GM12878 (cell line): ENCODE measurements around the gene FAM89B. TPM values are rescaled to one million over a fixed set of nuclear protein-coding genes. Genes with fewer than 3 reads are reported as not detected.

ENCODE experiments used
- BACH1 ChIP-seq: fragments of 450-650 bp; IDR thresholded peaks from 2 replicates; pipeline ENCODE4 v1.6.1; 2017; ENCODE audit warnings: mild to moderate bottlenecking, borderline replicate concordance
- BHLHE40 ChIP-seq, 2 experiments: fragments of 450-650 bp in 1 of 2; IDR thresholded peaks; 2 replicates each; pipeline ENCODE4 v1.6.1; 2011 to 2017; ENCODE audit warnings: low read depth in 2 of 2, borderline replicate concordance in 1 of 2, improper control_type of control experiment in 1 of 2, low read length in 1 of 2, mild to moderate bottlenecking in 1 of 2
- CHD4 ChIP-seq: fragments of 200-600 bp; sonication (generic); IDR thresholded peaks from 2 replicates; pipeline ENCODE4 v1.6.1; 2016; ENCODE audit warnings: mild to moderate bottlenecking
- CTCF ChIP-seq, 3 experiments: IDR thresholded peaks in 2 of 3; conservative IDR thresholded peaks in 1 of 3; 2 replicates each; pipeline ENCODE4 v1.5.1; 2011; ENCODE audit warnings: low read depth in 3 of 3, low read length in 3 of 3, mild to moderate bottlenecking in 3 of 3, control low read depth in 2 of 3, moderate library complexity in 2 of 3, inconsistent platforms in 1 of 3, mixed read lengths in 1 of 3; ENCODE audit not compliant: control insufficient read depth in 2 of 3, insufficient read depth in 1 of 3; ENCODE audit errors: extremely low read depth in 1 of 3
- HDAC2 ChIP-seq: fragments of 200-600 bp; sonication (generic); IDR thresholded peaks from 2 replicates; pipeline ENCODE4 v1.6.1; 2017
- HDGF ChIP-seq: fragments of 450-650 bp; IDR thresholded peaks from 2 replicates; pipeline ENCODE4 v1.6.1; 2016; ENCODE audit warnings: antibody characterized with exemption
- HSF1 ChIP-seq: fragments of 150-350 bp; IDR thresholded peaks from 2 replicates; pipeline ENCODE4 v1.6.1; 2014; ENCODE audit warnings: mild to moderate bottlenecking, low read depth, low read length
- MTA2 ChIP-seq: fragments of 450-650 bp; IDR thresholded peaks from 2 replicates; pipeline ENCODE4 v1.6.1; 2016; ENCODE audit warnings: low read depth, mild to moderate bottlenecking, moderate library complexity
- NBN ChIP-seq: fragments of 450-650 bp; IDR thresholded peaks from 2 replicates; pipeline ENCODE4 v1.6.1; 2016
- POLR2AphosphoS2 ChIP-seq: IDR thresholded peaks from 2 replicates; pipeline ENCODE4 v1.6.1; 2011; ENCODE audit warnings: low read depth, mild to moderate bottlenecking, low read length, improper control_type of control experiment, moderate library complexity
- POU2F2 ChIP-seq: IDR thresholded peaks from 3 replicates; pipeline ENCODE4 v1.6.1; 2011; ENCODE audit warnings: low read depth, mild to moderate bottlenecking, low read length, borderline replicate concordance
- RB1 ChIP-seq: fragments of 450-650 bp; formaldehyde crosslinking; IDR thresholded peaks from 2 replicates; pipeline ENCODE4 v1.6.1; 2017; ENCODE audit warnings: mild to moderate bottlenecking, borderline replicate concordance
- SMC3 ChIP-seq: IDR thresholded peaks from 2 replicates; pipeline ENCODE4 v1.6.1; 2011; ENCODE audit warnings: low read length, improper control_type of control experiment, borderline replicate concordance
- STAT1 ChIP-seq: fragments of 450-650 bp; conservative IDR thresholded peaks from 2 replicates; pipeline ENCODE4 v1.6.1; 2014; ENCODE audit warnings: antibody characterized with exemption, mild to moderate bottlenecking
- TCF12 ChIP-seq: IDR thresholded peaks from 2 replicates; pipeline ENCODE4 v1.6.1; 2011; ENCODE audit warnings: low read depth, mild to moderate bottlenecking, low read length
- ZBTB40 ChIP-seq: fragments of 450-650 bp; IDR thresholded peaks from 2 replicates; pipeline ENCODE4 v1.6.1; 2016; ENCODE audit warnings: mild to moderate bottlenecking, moderate library complexity, borderline replicate concordance
- ZNF687 ChIP-seq: fragments of 450-650 bp; IDR thresholded peaks from 2 replicates; pipeline ENCODE4 v1.6.1; 2017; ENCODE audit warnings: mild to moderate bottlenecking, moderate library complexity
- polyA plus RNA-seq, 11 experiments: library from polyadenylated mRNA; depleted of rRNA in 4 of 11; unstranded in 6 of 11; stranded (reverse) in 5 of 11; fragments of >200 nt; fragmentation: Nextera tagmentation in 4 of 11; fragmentation: Illumina TruSeq in 1 of 11; extraction: Ambion mirVana in 4 of 11; extraction: Trizol in 1 of 11; gene quantifications; 1 replicate in 1 of 11; 2 replicates in 10 of 11; pipeline versions ENCODE4 v1.2.1 to v1.2.3, GENCODE V29; 2011 to 2016; ENCODE audit warnings: inconsistent platforms in 2 of 11, missing spikeins in 2 of 11, low read depth in 1 of 11
- total RNA-seq, 4 experiments: library from RNA; depleted of rRNA in 3 of 4; stranded (reverse); fragments of >200 nt in 3 of 4; fragmentation: Illumina TruSeq in 1 of 4; extraction: Trizol in 1 of 4; gene quantifications; 2 replicates each; pipeline versions ENCODE4 v1.2.1 to v1.2.3, GENCODE V29; 2013 to 2021

The FAM89B gene
- total and polyA plus RNA-seq, 10 of the 15 experiments (the other 5 are each of a cell fraction or from before 2014, with no cell fraction given) = 0.34 to 36.7 (median 9.8) TPM

GRCh38 chr11:65540290-65541092, 31.8 kb upstream of the FAM89B start (continued):
- TF ChIP-seq ZNF687 = 0 out of 2 replicates have a peak, but pooled peaks have one; percentile 8
- peak; percentile 11; the same call in 1 of the 2 replicates for TF ChIP-seq TCF12
- TF ChIP-seq HDAC2 = 0 out of 2 replicates have a peak, but pooled peaks have one; percentile 59
- TF ChIP-seq POU2F2 = peak; percentile 54; the same call in 1 of the 3 replicates
- TF ChIP-seq NBN = peak; percentile 77; the same call in 1 of the 2 replicates
- no peak for TF ChIP-seq HSF1
- TF ChIP-seq BHLHE40 (IDR thresholded peaks at IDR 0.05; ENCODE audit: borderline replicate concordance in 1 of 2, low read depth in 2 of 2, low read length in 1 of 2) = peak; percentile 23 to 78; a peak in 2 of 4 replicates
- peak; percentile 87 for TF ChIP-seq RB1
- TF ChIP-seq POLR2AphosphoS2 = 0 out of 2 replicates have a peak, but pooled peaks have one; percentile 36
- TF ChIP-seq CHD4 = no peak
- peak; percentile 73 for TF ChIP-seq SMC3
- peak; percentile 61; the same call in 1 of the 2 replicates for TF ChIP-seq ZBTB40
- TF ChIP-seq BACH1 = peak; percentile 94
- TF ChIP-seq MTA2 = peak; percentile 9; the same call in 1 of the 2 replicates
- no peak for TF ChIP-seq STAT1
- peak; percentile 25; the same call in 1 of the 2 replicates for TF ChIP-seq HDGF
- TF ChIP-seq CTCF (IDR thresholded peaks at IDR 0.05 in 2 of 3, conservative IDR thresholded peaks at IDR 0.05 in 1 of 3; ENCODE audit: control insufficient read depth in 2 of 3, extremely low read depth in 1 of 3, insufficient read depth in 1 of 3, low read depth in 3 of 3, low read length in 3 of 3) = peak; percentile 82 to 91 (median 82)
